HG03460 (cell line): ENCODE measurements around the gene KLHL26.

Source experiments
- ATAC-seq: cut with Tn5 transposase; IDR thresholded peaks from one replicate; pipeline ENCODE4 v1.9.1; 2021; ENCODE audit not compliant: unreplicated experiment

The KLHL26 gene

GRCh38 chr19:18712981-18713380 lies 76.2 kb downstream of the KLHL26 start:
- ATAC-seq = no peak

DNA sequence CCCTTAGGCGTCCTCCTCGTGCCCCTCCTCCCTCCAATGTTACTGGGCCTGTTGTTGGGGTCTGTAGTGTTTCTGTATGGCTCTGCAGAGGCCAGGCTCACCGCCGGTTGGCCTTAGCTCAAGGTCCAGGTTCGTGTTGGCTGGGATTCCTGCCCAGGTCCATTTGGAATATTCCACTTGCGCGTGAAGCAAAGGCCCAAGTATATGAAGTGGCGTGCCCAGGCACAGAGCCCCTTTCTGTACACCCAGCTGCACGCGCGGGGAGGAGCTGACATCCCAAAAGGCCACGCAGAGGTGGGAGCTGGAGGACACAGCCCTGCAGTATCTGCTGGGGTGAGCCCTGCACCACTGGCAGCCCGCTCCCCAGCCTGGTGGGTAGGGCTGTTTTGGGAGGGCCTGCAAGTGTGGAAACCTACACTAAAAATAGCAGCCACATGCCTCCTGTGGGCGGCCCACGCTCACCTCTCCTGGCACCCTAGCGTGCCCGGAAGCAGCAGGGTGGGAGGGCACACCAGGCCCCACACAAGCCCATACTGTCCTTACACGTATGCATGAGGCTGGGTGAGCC lies 76.8 kb downstream of the KLHL26 start:
- ATAC-seq = no peak

- ATAC-seq = no peak
Measured at GRCh38 chr19:18715416-18715815, 78.6 kb downstream of the KLHL26 start.

DNA sequence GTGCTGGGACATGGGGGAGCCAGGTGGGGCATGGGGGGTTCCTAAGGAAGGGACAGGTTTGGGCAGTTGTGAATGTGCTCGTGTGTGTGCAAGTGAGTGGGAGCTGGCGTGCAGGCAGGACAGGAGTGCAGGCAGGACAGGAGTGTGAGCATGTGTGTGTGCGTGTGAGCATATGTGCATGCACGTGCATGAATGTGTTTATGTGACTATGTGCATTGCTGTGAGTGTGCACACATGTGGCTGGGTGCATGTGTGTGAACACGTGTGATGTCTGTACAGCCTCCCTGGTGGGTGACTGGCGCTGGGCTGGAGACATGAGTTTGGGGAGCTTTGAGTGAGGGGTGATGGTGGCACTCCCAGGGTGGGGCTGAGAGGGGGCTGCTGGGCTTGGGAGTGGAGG lies 80.0 kb downstream of the KLHL26 start:
- ATAC-seq = no peak

DNA sequence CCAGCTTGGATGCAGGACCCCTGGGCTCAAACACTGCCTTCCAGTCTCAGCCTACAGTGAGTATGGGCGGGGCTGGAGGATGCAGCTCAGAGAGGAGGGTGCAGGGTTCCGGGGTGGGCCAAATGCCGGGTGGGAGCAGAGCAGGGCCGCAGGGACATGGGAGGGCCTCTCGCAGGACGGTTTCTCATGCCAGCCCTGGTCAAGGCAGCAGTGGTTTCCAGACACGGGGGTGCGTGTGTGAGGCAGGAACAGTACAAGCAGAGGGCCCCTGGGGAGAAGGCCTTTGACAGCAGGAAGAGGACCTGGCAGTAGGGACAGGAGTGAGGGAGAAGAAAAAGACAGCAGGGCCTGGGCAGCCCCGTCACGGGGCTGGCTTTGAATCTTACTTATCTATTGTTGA lies 80.8 kb downstream of the KLHL26 start:
- no peak for ATAC-seq

- no peak for ATAC-seq
Measured at GRCh38 chr19:18718015-18718526, 81.2 kb downstream of the KLHL26 start.

GRCh38 chr19:18718846-18719458 lies 82.1 kb downstream of the KLHL26 start:
- ATAC-seq = no peak

DNA sequence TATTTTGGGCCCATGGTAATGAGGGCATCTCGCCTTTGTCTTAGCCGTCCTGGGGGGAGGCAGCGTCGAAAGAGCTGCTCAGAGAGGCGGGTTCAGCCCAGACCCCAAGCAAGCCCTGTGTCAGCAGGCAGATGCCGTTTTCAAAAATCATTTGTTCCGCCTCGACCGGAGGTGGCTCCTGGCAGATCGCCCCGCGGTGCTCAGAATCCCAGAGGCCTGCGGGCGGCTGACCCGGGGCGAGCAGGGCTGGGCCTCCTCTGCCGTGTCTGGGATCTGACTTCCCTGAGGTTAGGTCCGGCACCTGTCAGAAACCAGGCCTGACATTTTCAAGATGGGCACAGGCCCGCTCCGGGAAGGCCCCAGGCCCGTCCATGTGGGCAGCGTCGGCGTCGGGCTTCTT lies 82.7 kb downstream of the KLHL26 start:
- no peak for ATAC-seq
